Stimulated activated CD4-positive, alpha-beta T cell treated with anti-CD3 and anti-CD28 coated beads, Interleukin-1b, Interleukin-23, amount 100 ng/mL, for 1 hour (primary cell): ENCODE measurements around the gene GH1.

Source experiments
- DNase-seq, 2 donors: peaks; one replicate each; pipeline ENCODE4 v3.0.0-alpha.2; 2020; ENCODE audit warnings: low read depth in 2 of 2

GH1 gene

DNA sequence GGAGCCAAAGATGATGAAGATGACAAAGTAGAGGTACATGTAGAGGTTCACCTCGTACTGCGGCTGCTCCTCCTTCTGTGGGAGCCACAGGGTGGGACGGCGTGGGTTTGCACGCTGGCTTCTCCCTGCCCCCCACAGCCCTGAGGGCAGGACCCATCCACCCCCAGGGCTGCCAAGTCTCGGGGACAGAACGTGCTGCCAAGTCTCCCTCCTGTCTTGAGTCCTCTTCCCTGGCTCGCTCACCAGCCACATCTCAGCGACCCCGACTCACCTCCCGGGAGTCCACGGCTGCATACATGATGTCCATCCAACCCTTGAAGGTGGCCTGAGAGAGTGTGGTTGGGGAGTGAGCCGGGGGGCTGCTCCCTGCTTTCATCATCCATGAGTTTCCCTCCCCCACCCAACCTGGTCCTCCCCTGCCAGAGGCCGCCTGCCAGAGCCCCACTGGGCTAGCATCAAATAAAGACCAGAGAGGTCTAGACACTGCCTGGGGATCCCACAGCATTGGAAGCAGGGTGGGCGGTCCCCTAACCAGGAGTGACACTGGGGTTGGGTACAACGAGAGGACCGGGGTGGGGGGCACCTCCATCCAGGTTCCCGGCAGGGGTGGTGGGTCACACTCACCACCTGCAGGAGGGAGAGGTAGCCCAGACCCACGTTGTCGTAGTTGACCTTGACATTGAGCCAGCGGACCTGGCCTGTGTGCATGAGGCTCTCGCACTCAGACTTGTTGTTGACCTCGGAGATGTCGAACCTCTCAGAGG lies 26.3 kb upstream of the GH1 start:
- no peak for DNase-seq

DNA sequence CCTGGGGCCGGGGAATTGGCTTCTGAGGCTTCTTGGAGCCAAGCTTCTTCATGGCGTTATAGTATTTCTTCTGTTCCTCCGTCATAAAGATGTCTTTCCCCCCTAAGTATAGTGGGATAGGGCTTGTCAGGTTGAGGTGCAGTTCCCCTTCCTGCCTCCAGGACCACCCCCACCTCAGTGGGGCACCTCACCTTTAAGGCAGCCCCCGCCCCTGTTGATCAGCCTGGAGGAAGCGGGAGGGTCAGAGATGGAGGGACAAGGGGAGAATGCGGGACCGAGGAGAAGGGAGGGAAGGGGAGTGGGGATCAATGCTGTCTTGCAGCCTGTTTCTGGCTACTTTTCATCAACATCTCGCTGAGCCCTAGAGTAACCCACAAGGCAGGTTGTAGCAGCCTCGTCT lies 25.1 kb upstream of the GH1 start:
- no peak for DNase-seq

DNA sequence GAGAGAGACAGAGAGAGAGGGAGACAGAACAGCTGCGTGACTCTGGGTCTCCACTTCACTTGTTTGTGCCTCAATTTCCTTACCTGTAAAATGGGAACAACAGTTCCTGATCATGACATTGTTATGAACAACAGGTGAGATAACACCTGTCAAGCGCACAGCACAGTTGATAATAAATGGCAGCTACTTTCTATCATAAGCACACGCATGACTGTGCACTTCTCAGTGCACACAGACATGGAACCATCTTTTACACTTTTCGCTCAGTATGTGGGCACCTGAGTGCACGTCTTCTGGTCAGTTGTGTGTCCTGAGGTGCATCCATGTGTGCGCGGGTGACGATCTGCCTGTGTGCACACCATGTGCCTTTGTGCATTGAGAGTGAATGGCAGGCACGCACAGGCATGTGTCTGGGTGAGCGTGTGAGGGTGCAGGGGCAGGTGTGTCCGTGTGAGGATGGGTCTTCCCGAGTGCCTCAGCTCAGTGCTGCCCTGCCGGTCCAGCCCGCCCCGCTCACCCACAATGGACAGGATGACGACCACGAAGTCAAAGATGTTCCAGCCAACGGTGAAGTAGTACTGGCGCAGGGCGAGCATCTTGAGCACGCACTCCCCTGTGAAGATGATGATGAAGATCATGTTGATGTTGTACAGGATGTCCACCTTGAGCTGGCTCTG lies 23.8 kb upstream of the GH1 start:
- no peak for DNase-seq

DNA sequence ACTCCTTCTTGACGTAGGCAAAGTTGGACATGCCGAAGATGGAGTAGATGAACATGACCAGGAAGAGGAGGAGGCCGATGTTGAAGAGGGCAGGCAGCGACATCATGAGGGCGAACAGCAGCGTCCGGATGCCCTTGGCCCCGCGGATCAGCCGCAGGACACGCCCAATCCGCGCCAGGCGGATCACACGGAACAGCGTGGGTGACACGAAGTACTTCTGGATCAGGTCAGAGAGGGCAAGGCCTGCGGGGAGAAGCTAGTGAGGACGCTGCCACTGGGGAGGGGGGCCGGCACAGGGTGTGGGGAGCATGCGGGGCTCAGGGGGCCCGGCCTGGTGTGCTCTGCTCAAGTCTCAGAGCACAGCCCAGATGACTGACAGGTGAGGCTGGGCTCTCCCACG lies 23.1 kb upstream of the GH1 start:
- no peak for DNase-seq

DNA sequence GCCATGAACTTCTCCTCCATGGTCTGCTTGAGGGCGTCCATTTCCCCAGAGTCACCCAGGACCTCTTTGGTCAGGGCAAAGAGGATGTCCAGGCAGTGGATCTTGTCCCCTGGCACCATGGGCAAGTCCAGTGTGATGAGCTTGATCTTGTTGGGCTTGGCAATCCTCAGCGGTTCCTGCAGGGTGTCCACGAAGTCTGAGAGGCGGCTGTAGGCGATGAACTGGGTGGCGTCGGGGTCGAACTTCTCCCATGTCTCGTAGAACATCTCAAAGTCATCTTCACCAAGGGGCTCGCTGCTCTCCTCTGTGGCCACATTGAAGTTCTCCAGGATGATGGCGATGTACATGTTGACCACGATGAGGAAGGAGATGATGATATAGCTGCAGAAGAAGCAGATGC lies 22.5 kb upstream of the GH1 start:
- DNase-seq, result no peak

DNA sequence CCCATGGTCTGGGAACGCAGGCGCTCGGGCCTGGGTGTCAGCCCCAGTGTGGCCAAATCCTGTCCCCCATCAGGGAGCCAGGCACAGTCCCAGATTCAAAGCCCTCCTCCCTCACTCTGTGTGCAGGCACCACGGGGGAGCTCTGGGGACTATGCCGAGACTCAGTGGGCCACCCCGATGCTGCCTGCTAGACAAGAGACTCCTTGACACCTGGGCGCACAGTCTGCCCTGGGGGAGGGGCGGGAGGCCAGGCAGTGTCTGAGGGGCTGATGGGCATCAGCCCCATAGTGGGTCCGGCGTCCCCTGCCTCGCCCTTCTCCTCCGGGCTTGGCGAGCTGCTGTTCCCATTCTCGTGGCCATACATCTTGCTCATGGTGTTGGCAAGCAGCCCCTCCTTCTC lies 21.9 kb upstream of the GH1 start:
- DNase-seq, result no peak

DNA sequence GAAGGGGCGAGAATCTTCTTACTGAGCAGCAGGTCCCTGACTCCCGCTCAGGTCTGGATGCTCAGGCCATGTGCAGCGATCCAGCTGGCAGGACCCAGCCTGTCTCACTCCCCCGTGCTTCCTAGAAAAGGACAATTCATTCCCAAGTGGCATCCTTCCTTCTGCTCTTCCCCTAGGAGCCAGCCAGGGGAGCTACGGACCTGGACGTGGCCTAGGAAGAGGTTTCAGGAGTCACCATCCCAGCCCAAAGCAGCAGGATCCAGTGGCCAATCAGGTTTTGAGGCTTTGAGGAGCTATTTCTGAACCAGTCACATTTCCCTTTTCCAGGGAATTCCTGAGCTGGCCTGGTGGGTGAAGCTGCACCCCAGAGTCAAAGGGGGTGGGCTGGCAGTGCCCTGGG lies 21.2 kb upstream of the GH1 start:
- no peak for DNase-seq

DNA sequence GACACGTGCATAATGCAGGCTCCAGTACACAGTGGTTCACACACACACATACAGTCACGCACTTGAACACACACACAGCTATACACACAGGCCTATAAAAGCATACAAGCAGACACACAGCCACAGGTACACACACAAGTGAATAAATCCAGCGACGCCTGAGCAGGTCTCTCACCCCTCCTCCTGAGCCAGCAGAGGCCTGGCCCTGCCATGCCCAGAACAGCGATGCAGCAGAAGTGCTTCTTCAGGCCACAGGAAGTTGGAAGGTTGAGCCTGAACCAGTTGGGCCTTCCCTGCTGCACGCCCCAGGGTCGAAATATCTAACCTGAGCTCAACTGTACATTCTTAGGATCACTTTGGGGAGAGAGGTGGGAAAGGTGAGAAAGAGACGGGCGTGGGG lies 20.8 kb upstream of the GH1 start:
- no peak for DNase-seq

DNA sequence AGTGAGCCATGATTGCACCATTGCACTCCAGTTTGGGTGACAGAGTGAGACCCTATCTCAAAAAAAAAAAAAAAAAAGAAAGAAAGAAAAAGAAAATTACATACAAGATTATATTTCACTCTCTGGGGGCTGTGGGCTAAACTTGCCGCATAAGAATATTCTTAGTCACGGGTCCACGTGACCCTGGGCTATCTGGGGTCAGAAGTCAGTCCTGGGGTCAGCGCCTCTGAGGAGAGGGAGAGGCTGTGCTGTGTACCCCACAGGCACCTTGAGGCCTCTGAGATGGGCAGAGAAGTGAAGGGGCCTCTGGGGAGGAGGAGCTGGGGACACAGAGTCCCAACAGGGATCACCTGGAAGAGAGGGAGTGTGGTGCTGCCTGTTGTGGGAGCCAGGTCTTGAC lies 19.3 kb upstream of the GH1 start:
- no peak for DNase-seq

DNA sequence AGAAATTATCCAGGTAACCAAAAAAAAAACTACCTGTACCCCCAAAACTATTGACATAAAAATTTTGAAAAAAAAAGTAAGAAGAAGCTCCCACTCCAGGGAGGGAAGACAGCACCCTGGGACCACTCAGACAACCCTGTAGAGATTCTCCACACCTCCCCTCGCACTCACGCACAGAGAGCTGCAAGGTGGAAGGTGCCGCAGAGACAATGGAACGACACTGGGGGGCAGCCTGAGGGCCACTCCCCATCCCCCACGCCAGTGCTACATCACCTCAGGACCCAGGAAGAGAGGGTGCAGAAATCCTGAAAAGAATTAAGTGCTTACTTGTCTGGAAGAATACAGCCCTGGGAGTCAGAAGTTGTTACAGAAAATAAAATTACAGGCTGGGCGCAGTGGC lies 18.7 kb upstream of the GH1 start:
- DNase-seq, result no peak

DNA sequence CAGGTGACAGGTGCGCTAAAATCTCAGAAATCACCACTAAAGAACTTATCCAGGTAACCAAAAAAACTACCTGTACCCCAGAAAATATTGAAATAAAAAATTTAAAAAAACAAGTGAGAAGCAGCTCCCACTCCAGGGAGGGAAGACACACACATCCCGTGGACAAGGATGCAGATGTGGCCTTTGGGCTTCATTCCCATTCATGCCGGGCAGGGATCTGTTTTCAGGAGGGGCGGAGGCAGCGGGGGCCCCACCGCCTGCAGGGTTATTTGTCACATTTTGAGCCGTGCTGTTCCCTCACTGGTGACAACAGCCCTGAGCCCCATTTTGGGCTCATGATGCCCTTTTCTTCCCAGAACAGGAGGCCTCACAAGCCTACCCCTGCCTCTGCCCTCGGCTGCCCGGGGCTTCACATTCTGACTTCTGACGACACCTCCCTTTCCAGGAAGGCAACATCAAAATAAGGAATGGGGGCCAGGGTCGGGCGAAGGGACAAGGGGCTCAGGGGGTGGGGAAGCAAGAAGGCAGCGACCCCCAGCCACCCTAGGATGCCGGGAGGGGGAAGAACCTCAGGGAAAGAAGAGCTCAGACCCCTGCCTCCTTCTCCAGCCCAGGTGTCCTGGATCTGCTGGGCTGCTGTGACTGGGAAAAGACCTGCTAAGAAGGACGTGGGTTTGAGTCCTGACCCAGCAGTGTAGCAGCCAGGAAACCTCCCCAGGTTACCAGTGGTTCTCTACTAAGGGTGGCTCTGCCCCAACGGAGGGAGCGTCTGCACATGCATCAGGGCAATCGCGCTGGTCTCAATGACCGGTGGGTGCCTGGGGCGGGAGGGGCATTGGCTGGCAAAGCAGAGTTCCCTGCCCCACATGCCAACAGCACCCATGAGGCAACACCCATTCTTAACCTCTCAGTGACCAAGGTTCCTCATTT lies 15.8 kb upstream of the GH1 start:
- no peak for DNase-seq

DNA sequence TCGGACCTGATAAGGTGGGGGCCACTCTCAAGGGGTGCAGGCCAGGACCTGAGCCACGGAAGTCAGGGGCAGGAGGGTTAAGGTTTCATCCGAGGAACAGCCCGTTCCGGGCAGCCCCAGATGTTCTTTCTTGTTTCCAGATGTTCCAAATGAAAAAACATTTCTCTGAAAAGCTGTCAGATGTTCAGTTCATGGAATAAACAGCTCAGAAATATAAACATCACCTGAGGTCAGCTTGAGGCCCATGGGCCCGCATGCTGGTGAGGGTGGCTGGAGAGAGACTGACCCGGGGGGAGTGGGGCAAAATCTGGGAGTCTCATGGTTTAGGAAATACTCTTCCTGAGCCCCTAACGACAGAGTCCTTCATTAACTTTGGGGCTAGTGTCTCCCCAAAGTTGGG lies 15.0 kb upstream of the GH1 start:
- DNase-seq, result no peak

DNA sequence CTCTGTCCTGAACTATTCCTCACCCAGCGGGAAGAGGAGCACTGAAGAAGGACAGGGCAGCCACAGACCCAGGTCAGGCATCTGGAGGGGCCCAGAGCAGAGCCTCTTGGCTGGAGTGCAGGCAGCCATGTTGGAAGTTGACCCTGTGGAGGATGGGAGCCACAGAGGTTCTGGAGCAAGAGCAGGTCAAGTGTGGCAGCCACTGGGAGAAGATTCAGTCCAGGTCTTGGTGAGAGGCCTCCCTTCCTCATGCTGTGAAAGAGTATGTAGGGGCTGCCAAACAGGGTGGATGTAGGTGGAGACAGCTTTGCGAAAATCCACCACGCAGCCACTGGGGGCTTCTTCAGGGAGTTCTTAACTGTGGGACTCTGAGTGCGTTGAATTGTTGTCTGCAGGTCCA lies 14.1 kb upstream of the GH1 start:
- DNase-seq, result no peak

DNA sequence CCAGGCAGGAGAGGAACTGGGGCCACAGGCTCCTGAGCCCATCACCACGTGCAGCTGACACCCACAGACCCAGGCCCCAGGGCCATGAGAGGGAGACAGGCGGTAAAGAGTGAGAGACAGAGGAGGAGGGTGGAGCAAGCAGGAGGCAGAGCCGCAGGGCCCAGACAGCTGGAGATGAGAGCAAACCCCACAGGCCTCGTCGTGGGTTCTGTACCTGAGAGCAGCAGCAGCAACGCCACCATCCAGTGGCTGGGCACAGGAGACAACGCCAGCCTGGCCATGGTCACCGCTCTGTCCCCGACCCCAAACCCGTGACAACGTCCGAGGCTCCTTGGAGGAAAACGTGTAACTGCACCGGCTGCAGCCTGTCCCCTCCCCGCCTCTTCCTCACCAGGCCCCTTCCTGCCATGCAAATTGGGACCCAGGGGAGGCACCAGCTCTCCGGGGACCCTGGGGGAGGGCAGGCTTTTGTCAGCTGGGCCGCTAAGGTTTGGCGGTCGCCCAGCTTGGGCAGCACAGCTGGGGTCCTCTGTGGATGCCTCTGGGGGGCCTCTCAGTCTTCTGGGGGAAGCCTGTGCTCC lies 13.4 kb upstream of the GH1 start, which contains the start of gene CD79B:
CD79B (minus strand) TSS at position 351 of the 581 bp plus-strand sequence; CDS start at position 281, 70 bp downstream.
- DNase-seq, result no peak

DNA sequence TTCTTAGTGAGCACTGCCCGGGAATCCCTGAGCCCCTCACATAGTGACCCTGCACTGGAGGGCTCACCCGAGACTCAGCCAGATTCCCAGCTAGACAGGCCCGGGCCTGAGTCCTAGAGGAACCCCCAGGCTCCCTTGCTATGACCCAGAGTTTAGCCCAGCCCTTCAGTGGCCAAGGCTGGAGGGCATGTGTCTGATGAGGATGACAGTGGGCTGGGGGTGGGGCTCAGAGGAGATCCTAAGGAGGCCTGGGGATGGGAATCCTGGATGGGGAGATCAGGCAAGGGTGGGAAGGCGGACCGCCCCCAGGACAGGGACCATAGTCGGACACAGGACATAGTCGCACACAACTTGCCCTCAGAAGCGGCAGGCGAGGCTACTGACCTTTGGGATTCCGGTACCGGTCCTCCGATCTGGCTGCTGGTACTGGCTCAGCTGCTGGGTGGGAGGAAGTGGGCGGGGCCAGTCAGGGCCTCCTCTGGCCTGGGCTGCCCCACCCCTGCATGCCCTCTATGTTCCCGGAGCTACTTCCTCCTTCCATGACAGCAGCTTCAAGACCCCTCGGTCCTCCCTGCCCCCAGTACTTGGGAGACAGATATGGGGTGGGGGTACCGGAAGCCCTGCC lies 12.4 kb upstream of the GH1 start:
- peak in 1 of 2 donors; percentile 29 for DNase-seq

DNA sequence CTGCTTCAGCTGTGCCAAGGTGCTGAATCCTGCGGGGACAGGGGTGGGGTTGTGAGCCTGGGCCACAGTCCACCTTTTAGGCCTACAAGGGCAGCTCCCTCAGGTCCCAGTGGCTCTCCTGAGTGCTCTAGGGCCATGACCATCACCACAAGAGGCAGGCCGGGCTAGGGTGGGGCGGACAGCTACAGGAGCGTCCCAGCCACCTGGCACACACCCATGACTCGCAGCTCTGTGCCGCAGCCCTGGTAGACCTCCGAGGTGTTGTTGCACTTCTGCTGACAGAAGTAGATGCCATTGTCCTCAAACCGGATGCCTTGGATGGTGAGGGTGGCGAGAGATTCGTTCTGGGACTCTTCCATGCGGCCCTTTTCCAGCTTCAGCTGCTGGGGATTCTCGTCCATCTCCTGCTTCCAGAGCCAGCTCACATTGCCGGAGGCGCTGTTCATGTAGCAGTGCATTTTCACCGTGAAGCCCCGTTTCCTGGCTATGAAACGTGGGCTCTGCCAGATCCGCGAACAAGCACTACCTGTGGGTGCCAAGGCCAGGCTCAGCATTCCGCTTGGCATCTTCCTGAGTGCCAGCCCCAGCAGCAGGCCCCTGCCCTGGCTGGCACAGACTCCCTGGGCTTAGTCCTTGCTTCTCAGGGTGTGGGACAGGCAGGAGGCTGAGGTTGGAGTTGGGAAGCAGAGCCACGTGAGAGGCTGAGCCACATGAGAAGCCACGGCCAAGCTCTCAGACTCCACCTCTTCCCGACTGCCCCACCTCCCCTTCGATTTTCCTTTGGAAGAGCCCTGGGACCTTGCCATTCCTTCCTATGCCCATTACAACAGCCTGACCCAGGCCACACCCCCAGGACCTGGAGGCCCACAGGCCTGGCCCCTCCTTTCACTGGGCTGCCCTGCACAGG lies 11.5 kb upstream of the GH1 start:
- no peak for DNase-seq

DNA sequence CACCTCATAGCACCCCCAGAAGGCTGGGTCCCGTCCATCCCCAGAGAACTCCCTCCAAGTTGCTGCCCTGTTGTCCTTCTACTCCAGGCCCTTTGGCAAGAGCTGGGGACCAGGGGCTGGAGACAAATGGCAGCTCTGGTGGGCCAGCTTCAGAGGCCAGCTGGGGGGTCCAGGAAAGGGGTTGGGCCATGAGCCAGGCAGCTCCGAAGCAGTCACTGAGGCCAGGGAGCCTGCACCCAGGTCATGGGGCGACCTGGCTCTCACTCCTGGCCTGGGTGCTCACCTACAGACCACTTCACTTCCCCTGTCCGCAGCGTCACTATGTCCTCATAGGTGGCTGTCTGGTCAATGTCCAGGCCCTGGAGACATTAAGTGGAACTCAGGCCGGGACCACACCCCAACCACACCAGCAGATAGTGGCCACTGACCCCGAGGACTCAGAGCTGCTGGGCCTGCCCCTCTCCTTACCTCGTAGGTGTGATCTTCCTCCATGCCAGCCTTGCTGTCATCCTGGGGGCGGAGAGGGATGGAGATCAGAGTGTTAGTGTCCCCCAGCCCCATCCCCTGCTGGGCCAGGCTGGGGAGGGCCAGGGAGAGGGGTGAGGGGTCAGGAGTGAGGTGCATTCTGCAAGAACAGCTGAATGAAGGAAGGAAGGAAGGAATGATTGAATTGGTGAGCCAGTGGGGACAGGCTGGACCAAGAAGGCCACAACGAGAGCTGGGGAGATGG lies 10.5 kb upstream of the GH1 start:
- DNase-seq, result no peak

DNA sequence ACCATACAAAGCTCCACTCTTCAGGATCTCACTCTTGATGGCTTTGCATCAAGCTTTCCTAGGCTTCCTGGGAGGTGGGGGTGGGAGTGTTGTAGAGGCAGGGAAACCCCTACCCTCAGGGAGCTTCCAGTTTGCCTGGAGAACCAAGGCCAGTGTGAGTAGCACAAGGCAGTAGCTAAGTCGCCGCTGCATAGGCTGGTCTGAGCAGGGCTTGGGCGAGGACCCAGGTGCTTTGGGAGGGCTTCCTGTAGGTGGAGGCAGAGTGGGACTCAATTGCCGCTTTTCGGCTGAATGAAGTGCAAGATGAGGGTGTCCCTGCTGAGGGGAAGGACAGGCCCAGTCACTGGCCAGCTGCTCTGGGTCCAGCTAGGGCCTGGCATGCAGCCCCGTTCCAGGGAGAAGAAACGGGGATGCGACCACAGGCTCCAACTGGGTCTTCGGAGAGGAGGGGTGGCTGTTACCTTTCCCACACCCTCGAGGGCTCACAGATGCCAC lies 9.6 kb upstream of the GH1 start:
- no peak for DNase-seq

DNA sequence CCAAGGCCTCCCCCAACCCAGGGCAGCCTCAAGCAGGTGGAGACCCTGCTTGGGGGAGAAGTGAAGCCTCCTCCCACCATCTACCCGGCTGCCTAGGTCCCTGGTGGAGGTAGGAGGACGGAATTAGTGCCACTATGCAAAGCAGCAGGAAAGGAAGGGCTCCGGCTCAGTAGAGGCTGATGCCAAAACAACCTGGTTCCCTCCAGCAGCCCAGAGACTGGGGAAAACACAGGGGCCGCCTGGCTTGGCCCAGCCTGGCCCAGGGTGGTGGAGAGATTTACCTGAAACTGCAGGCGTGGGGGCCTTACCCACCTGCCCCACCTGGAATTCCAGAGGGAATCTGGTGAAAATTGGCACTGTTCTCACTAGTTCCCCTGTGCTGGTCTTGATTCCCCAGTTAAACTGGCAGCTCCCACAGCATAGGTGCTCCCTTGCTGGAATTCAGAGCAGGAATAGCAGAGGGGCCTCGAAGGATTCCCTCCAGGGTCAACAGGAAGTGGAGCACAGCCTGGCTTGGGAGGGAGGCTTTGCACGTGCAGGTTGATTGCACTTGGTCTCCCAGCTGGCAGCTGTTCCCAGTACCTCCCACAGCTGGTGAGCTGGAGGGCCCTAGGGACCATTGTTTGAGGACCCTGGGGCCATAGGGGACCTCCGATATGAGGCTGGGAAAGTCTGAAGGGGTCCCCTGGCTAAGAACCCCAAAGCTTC lies 9.0 kb upstream of the GH1 start:
- DNase-seq, result no peak
